Keratinocyte (primary cell): Measurements from ENCODE around the gene ZBTB32.

Experiments
- CTCF ChIP-seq, 3 experiments: IDR thresholded peaks in 1 of 3; conservative IDR thresholded peaks in 1 of 3; optimal IDR thresholded peaks in 1 of 3; 2 replicates in 2 of 3; 3 replicates in 1 of 3; pipeline versions ENCODE3 to v1.5.1; 2011; ENCODE audit warnings: low read length in 3 of 3, mild to moderate bottlenecking in 3 of 3, moderate library complexity in 2 of 3, control low read depth in 1 of 3, inconsistent platforms in 1 of 3; ENCODE audit not compliant: insufficient read depth in 2 of 3; ENCODE audit errors: extremely low read depth in 1 of 3
- EZH2 ChIP-seq: IDR thresholded peaks from one replicate; pipeline ENCODE4 v1.6.1; 2012; ENCODE audit warnings: inconsistent platforms, mild to moderate bottlenecking, low read length, moderate library complexity

- TF ChIP-seq CTCF (optimal IDR thresholded peaks at IDR 0.05 in 1 of 3, IDR thresholded peaks at IDR 0.05 in 1 of 3, conservative IDR thresholded peaks at IDR 0.05 in 1 of 3; ENCODE audit: extremely low read depth in 1 of 3, insufficient read depth in 2 of 3, low read length in 3 of 3) (no peak), EZH2 (no peak)
Measured at GRCh38 chr19:35729021-35729420, 24.7 kb downstream of the ZBTB32 start.
